Activated CD4-positive, CD25-positive, alpha-beta regulatory T cell treated with anti-CD3 and anti-CD28 coated beads, Interleukin-2, amount 50 U/mL, for 72 hours (primary cell): Measurements from ENCODE around the gene ALDH3A1.

ENCODE experiments used
- DNase-seq: peaks from one replicate; pipeline ENCODE4 v3.0.0; 2021

Gene ALDH3A1

DNA sequence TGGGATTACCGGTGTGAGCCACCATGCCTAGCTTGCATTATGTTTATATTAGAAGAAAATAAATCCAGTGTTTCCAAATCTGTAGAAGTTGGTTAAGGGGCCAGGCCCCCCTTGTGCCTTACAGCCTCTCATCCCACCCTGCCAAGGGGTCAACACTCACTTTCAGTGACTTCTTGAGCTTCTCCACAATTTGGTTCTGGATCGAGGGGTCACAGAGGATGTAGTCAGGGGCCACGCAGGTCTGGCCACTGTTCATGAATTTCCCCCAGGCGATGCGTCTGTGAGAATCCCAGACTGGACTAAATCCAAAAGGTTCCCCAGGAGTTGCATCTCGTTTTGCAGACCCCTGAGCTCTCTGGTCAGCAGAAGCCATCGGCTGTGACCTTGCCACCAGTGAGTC lies 7.2 kb downstream of the ALDH3A1 start:
- DNase-seq = no peak

DNA sequence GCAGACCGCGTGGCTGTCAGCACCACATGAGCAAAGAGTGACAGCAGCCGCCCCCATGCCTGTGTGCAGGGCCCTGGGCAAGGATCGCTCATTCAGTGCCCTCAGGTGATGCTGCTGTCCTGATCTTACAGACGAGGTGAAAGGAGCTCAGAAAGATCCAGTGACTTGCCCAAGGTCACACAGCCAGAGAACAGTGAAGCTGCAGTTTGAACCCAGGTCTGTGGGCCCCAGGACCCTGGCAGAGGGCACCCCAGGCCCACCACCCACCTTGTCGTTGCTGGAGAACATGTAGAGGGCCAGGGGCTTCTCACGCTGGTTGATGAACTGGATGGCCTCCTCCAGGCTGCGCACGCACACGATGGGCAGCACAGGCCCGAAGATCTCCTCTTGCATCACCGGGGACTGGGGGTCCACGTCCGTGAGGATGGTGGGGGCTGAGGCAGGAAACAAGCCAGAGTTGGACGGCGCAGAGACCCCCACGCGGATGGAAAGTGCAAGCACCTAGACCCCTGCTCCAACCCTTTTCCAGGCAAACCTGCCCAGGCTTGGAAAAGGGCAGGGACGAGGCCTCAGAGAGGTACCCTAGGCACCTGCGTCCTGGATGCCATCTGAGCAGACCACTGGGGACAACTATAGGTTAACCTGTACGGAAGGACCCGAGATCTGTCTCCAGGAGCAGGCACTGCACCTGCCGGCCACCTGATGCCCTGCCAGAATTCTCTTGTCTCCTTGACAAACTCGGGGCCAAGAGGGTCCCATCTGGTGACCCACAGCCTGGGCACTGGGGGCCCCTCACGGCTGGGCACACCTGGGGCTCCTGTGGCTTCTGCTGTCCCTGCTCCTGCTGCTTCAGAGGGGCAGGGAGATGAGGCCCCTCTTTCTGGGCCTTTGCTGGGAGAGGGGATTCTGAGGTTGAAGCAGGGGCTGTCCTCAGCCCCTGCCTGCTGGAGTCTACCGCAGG lies 8.6 kb downstream of the ALDH3A1 start:
- DNase-seq = no peak

DNA sequence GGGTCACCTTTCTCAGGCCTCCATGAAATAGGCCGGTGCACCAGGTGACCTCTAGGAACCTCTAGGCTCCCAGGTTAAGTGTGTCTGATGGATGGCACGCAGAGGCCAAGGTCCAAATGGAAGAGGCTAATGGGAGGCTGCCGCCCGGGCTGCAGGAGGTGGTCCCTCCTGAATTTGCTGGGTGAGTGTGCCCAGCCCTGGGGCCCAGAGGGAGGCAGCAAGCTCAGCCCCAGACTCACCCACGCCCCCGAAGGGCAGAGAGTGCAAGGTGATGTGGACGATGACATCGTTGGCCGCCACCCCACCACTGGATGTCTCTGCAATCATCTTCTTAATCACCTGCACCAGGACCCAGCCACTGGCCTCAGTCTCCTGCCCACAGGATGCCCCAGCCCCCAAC lies 9.3 kb downstream of the ALDH3A1 start:
- no peak for DNase-seq

DNA sequence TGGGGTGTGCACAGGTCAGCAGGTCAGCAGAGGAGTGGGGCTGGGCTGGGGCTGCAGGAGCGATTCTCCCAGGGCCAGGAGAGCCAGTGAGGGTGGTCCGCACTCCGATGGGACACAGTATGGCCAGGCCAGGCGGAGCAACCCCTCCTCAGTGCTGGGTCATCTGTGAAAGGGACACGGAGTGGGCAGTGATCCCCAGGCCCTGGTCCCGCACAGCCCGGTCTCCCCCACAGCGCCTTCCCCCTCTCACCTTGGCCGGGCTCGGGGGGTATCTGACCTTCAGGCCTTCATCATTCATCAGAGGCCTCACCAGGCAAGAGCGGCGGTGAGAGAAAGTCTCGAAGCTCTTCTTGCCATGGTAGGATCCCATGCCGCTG lies 10.0 kb downstream of the ALDH3A1 start:
- no peak for DNase-seq

DNA sequence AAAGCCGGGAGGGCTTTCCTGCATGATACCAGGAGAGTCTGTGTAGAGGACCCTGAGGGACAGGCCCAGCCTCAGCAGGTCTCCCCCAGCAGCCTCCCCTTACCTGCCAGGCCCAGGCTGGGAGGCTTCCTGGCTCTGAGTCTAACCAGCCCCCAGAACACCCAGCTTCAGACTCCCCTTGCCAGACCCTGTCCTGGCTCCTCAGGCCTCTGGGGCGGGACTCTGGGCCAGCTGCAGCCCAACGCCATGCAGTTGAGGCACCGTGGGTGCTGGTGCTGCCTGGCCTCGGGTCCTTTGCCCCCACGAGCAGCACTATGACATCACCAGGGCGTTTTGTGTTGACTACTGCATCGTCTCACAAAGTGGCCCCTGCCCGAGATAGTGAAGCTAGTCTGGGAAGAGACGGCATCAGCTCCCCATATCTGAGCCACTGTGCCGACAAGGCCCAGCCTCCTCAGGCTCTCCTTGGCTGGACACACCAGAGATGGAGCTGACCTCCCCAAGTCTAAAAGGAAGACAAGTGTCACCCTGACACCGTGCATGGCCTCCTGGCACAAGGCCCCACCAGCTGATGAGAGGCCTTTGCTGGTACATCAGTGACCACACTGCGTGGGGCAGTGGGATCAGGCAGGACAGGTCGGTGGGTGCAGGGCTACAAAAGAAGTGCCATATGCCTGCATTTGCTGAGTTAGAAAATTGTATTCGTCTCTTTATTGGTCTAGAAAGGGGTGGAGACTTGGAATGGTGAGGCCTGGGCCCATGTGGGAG lies 10.6 kb downstream of the ALDH3A1 start:
- DNase-seq = no peak

DNA sequence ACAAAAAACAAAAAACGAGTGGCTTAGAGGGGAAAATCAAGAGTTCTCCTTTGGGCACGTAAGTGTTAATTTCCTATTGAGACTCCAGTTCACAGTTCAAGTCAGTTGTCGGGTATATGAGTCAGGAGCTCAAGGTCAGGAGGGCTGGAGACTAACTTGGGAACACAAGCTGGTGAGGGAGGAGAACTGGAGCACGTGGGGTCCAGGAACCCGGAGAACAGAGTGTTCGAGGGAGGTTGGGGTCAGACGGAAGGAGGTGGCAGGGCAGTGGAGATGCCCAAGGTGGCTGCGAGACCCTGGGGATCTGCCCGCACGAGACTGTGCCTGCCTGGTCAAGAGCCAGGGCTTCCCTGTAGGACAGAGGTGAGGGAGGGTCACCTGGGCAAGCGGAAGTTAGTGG lies 12.0 kb downstream of the ALDH3A1 start:
- no peak for DNase-seq

DNA sequence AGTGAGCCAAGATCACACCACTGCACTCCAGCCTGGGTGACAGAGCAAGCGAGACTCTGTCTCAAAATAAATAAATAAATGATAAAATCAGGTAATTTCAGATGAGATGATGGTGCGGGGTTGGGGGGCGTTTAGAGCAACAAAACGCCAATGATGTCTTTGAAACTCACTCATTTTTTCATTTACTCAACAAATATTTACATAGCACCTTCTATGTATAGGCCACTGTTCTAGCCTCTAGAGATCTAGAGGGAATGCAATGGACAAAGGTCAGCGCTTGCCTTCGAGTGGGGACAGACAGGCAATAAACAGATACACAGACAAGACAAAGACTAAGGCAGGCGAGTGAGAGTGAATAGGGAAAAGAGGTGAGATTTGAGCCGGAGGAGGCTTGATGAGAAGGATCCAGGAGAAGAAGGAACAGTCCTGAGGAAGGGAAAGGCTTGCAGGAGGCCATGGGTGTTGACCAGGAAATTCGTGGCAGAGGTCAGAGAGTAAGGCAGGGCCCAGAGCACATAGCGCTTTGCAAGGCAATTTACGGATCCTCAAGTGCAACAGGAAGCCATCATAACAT lies 14.1 kb downstream of the ALDH3A1 start:
- no peak for DNase-seq

DNA sequence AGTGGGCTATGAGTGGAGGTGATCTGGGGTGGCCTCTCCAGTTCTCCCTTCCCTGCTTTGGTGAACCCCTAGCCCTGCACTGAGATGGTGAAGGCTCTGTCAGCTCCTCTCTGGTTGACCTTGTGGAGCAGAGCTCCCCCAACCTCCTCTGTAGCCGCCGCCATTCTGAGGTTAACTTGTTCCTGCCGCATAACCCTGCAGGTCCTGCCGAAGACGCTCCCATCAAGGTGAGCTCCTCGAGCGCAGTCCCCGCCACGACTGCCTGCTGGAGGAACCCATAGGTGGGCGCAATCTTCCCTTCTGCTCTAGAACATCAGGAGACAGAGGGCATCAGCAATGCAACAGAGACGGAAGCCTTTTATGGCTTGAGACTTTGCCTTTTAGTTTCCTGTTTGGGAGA lies 16.5 kb downstream of the ALDH3A1 start:
- DNase-seq = no peak

DNA sequence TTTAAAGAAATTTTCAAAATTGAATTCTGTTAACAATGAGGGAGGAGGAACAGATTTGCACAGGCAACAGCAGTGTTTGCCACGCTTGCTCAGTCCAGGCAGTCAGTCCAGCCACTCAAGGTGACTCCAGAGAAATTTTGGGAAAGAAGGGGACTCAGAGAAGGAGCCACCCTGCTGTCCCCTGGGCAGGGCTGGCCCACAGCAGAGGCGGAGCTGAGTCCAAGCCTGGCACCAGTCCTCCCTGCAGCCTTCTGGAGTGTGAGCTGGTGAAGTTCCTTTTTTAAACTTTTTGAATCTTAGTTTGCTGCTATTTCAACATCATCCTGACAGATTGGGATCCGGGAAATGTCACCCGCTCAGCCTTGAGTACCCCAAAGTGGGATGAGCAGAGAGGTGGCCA lies 17.3 kb downstream of the ALDH3A1 start:
- no peak for DNase-seq

DNA sequence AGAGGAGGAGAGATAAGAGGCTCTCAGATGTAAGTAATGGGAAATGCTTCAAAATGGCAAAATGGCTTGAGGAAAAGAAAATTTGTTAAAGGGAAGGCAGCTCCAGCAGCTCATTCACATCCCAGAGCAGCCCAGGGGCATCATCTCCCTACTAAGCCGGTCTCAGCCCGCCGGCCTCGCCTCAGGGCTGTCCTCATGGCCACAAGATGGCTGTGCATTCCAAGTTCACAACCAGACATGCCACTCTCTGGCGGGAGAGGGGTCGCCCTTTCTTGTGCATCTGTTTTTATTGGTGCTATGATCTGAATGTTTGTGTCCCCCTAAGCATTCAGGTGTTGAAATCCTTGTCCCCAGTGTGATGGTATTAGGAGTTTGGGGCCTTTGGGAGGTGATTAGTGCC lies 18.2 kb downstream of the ALDH3A1 start:
- DNase-seq = no peak

DNA sequence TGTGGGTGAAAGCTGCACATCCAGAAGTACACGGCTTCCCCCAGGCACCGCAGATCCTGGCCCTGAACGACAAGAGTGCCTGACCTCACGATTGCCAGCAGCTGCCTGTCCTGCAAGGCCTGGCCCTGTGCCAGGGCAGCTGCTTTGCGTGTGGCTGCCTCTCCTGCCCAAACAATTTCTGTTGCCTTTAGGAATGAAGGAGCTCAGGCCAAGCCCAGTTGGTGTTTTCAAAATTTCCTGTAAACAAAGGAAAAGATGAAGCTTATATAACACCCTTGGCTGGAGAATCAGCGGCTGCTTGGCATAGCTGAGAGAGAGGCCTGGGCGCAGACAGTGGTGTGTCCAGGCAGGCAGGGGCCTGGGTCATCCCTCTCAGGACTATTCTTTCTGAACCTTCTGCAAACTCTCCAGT lies 20.0 kb downstream of the ALDH3A1 start:
- no peak for DNase-seq

DNA sequence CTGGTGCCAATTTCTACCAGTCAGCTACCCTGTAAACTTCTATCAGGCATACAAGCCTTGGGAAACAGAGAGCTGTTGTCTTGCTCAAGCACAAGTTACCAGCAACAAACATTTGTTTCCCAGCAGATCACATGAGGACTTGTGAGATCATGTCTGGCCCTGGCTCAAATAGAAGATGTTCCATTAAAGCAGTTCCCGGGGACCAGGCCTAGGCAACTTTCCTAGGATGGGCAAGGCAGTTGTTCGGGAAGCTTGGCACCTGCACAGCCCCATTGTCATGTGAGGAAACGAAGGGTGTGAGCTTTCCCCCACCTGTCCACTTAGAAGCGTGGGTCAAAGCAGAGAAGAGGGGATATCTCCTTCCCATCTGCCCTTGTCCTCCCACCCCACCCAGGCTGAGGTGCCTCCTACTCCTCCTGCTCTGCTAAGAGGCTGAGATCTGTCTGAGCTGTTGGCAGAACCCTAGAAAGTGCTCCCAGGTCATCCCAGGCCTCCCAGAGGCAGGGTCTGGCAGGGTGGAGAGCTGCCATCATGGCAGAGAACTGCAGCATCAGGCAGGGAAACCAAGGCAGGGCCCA lies 20.5 kb downstream of the ALDH3A1 start:
- no peak for DNase-seq

DNA sequence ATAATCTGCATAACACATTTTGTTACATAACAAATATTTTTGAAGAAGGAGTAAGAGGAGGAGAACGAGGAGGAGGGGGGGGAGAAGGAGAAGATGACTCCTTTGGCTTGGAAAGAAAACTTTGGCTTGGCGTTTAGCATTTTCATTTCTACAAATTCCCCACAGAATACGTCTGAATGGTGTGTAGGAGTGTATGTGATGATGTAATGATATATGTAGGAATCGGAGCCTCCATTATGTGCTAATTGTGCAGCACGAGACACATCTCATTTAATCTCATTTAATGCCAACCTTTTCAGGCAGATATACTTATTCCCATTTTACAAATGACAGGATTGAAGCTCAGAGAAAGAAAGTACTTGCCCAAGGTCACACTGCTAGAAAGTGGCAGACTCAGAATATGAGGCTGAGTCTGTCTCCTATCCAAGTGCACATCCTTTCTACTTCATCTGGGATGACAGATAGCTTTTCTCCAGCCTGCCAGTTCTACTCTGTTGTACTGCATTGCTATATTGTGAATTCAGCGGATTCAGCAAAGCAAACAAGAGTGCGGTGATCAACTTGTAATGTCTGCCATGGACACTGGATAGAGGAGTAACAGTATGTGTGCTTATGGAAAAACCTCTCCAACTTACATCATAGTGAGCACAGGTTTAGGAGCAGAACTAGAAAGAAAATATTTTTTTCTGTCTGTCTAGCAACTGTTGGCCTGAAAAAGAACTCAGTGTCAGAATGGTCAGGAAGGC lies 21.3 kb downstream of the ALDH3A1 start:
- no peak for DNase-seq

DNA sequence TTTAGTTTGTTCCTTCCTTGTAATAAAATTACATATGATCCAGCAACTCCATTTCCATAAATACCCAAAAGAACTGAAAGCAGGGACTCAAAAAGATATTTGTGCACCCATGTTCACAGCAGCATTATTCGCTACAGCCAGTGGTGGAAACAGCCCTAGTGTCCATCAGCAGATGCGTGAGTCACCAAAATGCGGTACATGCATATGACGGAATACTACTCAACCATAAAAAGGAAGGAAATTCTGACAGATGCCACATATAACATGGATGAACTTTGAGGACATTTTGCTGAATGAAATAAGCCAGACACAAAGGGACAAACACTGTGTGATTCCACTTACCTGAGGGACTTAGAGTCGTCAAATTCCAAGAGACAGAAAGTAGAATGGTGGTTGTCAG lies 22.6 kb downstream of the ALDH3A1 start:
- no peak for DNase-seq

DNA sequence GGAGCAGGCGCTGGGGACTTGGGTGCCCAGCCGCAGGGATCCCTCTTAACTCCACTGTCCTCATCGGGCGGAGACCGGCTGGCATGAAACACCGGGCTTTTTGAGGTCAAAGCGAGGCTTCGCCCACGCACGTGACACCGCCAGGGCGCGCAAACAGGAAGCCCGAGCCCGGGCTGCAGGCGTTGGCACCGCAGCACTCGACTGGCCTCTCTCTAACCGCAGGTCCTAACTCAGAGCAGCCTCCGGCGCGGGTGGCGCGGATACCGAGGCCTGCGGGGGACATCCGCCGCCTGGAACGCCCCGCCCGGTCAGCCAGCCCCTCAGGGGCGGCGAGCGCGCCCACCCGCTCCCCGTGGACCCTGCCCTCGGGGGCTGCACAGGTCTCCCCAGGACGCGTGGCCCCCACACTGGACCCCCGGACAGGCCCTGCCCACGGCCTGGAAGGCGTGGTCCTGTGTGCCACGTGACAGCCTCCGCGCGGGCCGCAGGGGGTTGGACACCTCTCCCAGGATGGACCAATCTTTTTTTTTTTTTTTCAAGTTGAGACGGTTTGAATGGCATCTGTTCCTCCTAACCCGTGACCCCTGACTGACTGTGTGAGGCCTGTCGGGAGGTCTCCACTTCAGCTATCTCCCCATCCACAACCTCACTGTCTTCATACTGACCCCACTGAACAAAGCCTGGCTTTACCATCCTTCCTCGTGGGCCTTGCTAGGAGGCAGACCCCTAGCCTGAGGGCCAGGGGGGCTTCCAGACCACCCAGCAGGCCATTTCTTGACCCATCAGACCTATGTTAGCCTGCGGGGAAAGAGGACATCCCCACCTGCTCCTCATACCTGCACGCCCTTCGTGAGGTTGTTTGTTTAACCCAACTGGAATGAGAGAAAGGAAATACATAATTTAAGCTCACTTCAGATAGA lies 23.3 kb downstream of the ALDH3A1 start:
- peak; percentile 70 for DNase-seq

DNA sequence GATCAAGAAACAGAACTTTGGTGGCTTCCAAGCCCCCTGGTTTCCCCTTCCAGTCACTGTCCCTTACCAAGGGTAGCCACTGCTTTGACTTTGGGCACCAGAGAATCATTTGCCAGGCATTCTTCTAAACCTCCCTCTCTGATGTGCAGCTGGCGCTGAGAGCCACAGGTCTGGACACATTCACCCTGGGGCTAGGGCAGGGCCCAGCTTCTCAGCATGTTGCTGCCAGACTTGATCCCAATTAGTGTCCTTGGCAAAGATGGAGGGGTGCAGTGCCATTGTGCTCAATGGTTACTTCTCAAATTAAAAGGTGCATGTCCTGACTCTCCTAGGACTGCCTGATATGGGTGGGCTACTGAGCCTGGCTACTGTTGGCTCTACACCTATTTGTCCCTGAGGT lies 24.1 kb downstream of the ALDH3A1 start:
- no peak for DNase-seq

DNA sequence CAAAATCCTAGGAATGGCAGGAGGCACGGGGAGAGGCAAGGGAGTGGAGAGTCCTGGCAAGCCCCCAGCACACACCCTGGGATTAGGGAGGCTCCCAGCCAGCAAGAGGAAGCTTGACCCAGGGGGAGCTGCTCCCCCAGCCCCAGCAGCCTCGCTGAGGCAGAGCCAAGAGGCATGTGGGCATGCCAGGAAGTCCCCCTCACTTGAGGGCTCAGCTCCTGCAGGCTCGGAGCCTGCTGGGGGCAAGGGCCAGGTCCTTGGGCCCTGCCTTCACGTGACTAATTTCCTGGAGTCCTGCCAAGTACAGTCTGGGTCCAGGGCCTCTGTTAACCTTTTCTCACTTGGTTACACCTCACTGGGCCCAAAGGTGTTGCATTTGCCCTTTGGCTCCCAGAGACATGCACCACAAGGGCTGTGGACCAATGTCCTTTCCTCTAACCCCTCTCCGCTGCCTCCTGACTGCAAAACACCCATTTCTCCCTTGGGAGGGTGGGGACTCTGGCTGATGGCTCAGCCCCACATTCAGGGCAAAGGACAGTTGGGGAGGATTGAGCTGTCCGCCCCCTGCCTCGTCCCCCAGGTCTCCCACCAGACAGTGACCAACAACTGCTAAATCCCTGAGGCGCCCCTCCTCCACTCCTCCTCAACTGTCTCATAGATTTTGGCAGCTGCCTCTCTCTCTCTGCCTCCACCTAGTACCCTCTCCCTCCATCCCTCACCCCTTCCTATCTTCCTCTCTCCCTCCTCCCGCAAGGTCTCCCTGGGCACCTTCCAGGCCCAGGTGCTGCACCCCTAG lies 27.3 kb downstream of the ALDH3A1 start:
- no peak for DNase-seq

DNA sequence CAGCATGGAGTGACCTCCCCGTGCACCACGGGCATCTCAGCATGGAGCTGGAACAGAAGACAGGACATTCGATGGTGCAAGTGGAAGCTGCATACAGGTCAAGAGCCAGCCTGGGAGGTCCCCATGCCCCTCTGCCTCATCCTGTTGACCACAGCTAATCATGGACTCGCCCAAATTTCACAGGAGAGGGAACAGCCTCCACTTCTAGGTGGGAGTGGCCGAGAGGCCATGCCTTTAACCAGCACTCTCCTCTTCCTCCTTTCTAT lies 28.0 kb downstream of the ALDH3A1 start:
- DNase-seq = no peak

DNA sequence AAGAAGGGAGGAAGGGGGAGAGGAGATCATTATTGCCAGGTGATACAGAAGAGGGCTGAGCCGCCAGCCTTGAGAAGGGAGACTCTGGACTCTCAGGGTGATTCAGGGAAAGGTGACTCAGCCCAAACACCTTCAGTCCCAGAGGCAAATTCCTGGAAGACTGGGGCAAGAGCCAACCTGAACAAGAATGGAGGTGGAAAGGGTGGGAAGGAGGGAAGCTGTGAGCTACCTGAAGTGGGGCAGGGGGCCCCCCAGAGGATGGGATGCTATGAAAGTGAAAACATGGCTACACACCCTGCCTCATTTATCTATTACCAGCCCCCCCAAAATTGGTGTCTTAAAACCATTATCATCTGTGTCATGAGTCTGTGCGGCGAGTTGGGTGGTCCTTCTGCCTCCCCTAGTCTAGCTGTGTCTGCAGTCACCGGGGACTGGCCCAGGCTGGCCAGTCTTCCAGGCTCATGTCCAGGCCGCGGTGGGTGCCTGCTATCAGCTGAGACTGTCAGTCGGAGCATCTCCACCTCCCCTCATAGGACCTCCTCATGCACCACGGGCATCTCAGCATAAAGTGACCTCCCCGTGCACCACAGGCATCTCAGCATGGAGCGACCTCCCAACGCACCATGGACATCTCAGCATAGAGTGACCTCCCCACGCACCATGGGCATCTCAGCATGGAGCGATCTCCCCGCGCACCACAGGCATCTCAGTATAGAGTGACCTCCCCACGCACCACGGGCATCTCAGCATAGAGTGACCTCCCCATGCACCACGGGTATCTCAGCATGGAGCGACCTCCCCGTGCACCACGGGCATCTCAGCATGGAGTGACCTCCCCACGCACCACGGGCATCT lies 28.5 kb downstream of the ALDH3A1 start:
- DNase-seq = no peak
